ENCODE data around the gene RHCE.
"Not testable (repeated sequence)": the region's sequence is repeated elsewhere in the genome, so short reads cannot be mapped to it uniquely, and the experiment has no call there.

RHCE gene

DNA sequence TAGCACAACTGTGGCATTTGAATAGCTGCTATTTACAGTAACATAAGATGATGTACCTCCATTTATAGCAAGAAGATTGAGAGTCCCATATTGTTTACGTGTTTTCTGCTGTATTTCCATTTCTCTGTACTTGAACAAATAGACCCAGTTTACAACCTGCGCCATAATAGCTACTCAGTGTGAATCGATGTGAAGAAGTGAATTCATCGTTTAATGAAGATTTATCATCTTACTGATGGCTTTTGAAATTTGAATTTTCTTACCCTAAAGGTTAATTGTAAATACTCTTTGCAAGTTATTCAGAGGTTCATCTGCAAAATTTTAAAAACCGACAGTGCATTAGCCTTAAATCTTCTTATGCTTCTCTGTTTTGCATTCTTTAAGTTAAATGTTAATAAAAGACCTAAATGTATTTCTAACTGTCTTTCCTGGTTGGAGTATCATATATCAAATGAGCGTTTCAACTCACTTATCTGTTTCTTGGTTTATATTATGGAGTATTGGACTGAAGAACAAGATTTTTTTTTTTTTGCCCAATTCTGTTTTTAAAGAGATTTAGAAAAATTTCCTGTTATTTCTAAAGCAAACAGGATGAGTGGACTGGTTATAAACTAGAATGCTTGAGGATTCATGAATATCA, 12.2 kb upstream of the RHCE start:
- DNase-seq, result no peak

DNA sequence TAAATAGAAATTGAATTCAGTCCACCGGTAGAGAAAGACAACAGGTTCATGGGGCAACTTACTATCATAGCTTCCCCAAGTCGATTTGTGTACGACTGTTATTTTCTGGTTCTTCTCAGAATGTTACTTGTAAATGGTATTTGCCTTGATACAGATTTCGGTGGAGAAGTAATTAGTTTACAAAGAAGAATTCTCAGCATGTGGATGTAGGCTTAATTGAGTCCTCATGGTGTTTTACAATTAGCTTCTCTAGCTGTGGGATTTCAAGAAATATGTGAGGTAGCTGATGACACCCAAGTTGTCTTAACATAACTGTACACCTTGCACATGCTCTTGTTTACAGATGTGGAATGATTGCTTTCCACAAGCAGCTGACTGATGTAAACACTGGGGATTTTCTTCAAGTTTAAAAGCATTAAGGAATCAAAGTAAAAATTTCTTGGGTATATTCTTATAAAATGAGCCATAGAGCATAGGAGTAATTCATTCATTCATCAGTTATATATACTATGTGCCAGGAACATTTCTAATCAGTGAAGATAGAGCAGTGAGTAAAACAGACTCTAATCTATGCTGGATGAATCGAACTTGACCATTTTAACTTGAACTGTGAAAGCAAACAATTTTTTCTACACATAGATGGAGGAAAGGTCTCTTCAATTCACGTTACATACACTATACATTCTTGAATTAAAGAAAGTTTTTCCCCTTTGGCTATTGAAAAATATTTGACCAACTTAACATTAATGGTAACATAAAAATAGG, 11.5 kb upstream of the RHCE start:
- peak; percentile 31 for DNase-seq

GRCh38 chr1:25430967-25431881, 10.6 kb upstream of the RHCE start:
- peak; percentile 41 for DNase-seq

DNA sequence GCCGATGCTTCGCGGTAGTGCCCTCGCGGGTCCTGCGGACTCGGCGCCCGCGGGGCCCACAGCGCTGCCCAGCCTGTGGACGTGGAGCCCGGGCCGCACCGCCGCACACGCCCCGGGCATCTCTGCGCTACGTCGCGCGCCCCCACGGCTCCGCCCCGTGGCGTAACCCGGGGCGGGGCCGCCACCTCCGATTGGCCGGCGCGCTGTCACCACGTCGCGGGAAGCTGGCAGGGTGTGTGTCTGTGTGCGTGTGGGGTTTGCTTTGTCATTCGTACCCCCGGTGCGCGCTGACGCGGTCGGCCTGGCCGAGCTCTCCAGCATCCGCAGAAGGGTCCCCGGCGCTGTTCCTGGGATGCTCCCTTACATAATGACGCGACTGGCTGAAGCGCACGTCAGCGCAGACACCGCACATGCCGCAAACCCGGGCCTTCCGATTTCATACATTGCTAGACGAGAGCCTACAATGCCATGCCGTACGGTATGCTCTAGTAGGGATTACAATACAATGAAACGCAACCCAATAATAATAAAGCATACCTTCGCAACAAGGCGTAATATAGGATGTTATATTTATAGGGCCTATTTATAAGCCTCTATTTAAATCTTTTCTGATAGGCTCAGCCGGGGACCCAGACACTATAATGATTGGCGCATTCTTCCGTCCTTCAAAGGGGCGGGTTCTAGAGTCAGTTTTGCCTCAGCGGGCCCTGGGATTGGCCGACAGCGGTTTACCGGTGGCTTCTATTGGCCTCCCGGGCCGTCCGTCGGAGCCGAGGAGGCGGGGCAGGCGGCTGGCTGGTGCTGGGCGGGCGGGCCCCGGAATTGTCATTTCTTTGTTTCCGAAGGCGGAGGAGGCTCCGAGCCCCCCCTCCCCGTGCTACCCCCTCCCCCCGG, 9.7 kb upstream of the RHCE start, which contains the start of gene MACO1:
MACO1 (plus strand) TSS at position 825 of the 894 bp plus-strand sequence. CDS start 202 bp downstream, outside the sequence.
- DNase-seq, result peak; percentile 99

DNA sequence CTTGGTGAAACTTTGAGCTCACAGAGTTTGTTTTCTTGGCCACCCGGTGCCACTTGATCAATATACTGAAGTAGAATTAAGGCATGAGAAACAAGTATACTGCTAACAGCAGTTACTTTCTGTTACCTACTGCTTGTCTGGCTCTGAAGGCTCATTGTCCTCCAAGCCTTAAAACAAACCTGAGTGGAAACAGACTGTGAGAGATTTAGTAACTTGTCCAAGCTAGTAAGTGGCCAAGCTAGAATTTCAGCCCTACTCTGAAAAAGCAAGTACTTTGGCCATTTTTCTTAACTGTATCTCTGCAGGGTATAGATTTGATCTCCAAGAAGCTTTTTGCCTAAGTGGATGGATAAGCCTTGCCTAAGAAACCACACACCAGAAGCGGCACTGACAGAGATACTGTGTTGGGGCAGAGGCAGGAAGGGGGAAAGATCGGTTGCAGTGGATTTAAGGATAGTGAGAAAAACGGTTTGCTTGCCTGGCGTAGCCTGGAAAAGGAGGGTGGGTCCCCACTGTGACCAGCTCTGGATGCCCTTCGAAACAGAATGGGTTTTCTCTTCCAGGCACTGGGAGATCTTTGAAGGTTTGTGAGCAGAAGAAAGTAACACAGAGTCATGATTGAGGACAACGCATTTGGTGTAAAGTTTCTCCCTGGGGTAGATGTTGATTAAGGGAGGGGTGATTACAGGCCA, 8.0 kb upstream of the RHCE start:
- DNase-seq, result peak; percentile 80

- no peak for DNase-seq
Measured at GRCh38 chr1:25427696-25428095, 7.1 kb upstream of the RHCE start.

GRCh38 chr1:25425098-25426085, 4.8 kb upstream of the RHCE start:
- DNase-seq, result no peak

GRCh38 chr1:25423206-25423605, 2.6 kb upstream of the RHCE start:
- DNase-seq, result not testable (repeated sequence)

DNA sequence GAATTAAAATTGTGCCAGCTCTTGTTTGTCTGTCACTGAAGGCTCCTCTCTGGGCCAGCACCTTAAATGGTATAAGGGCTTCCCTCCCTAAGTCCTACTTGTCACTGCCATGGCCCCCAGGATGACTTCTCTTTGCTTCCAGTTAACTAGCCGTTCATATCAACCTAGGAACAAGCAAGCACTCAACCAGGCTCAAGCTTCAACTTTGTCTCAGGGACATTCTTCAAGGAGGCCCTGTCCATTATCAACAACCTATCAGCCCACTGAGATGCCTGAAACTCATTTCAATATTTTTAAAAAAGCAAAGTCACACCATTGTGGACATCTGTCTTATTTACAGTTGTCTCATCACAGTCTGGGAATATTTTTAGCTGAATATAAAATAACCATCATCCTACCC, 1.3 kb downstream of the RHCE start:
- DNase-seq, result not testable (repeated sequence)

DNA sequence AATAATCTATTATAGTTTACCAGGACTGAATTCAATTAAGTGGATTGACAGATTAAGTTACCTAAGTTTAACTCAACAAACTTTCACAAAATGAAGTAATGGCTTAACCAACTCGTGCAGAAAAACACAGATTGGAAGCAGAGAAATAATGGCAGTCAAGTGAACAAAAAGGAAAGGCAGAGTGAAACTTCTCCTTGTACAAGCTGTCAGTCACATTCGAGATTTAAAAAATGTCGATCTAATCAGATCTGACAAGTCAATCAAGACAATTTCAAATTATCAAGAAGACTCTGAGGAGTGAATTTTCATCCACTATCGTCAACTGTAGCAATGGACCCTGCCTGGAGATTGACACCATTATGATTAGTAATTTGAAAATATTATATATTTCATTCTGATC, 3.3 kb downstream of the RHCE start:
- DNase-seq, result not testable (repeated sequence)

DNA sequence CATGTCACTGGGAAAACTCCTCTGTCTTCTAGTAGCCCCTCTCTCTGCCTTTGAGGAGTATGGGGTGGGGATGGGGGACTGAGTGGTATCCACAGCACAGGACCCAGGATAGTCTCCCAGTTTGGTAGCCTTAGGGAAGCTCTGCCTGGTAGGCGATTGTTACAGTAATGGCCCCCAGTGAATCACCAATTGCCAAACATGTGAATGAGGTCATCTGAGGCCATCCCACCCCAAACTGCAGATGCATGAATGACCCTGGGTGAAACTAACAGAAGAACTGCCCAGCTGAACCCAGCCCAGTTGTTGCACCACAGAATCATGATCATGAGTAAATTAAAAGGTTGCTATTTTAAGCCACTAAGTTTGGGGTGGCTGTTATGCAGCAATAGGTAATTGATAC, 6.0 kb downstream of the RHCE start:
- DNase-seq, result not testable (repeated sequence)

DNA sequence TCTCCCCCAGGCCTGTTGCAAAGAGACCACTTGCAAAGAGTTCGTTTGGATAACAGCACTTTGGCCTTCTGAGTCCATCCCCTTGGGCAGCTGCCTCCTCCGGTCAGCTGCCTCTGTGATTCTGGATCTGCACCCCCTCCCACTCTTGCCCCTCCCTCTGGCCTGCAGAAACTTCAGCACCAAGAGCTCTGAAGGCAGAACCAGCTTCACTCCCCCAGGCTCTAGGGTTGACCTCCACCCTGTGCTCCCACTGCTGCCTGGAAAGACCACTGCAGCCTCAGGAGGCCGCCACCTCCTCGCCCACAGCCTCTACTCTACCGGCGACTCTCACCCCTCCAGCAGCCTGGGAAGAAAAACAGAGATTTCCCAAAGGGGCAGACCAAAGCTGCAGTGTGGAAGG, 6.5 kb downstream of the RHCE start:
- DNase-seq, result not testable (repeated sequence)

- peak; percentile 83 for DNase-seq
Measured at GRCh38 chr1:25412872-25413623, 7.6 kb downstream of the RHCE start.

GRCh38 chr1:25409641-25410427, 10.8 kb downstream of the RHCE start:
- peak; percentile 57 for DNase-seq

- not testable (repeated sequence) for DNase-seq
Measured at GRCh38 chr1:25405731-25406305, 14.8 kb downstream of the RHCE start.

DNA sequence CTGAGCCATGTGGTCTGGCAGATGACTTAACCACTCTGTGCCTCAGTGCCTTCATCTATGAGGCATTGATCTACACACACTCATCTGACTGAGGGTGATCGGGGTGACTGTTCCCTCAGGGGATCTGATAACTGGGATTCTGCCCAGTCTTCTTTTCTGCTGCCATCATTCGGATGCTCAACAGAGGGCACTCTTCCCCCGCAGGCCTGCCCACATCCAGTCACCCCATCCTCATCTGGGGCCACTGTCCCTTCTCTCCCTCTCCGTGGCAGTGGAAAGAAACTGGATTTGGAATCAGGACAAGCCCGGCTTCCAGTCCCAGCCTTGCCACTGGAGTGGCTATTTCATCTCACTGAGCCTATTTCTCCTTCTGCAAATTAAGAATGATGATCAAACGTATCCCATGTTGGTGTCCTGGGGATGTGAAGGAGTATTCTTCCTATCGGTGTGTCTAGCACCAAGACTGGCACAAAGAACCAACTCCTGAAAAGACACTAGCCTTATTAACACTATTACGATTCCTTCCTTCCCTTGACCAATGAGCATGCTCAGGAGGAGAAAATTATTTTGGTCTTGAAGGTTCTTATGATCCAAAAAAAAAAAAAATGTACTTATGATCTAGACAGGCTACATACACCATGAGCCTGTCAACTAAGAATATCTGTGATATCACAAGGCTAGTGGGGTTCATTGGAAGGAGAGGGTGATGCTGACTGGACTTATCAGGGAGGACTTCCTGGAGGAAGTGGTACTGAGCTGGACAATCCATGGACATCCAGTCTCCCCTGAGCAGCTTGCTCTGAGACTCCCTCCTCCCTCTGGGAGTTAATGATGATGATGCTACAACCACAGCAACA, 17.4 kb downstream of the RHCE start:
- DNase-seq, result not testable (repeated sequence)

DNA sequence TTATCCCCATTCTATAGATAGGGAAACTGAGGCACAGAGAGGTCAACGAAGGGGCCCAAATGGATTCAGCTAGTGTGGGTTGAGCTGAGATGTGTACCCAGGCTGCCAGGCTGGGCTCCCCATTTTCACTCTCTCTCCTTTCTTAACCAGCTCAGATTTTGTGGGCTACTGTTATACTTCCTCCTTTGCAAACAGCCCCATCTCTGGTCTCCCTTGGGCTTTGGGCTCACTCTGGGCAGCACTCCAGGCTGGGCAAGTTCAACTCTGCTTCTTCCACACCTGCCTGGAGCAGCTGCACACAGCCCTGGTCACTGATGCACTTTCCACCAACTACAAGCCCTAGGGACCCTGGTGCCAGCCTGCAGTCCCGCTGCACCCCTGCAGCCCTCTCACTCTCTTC, 22.5 kb downstream of the RHCE start:
- DNase-seq, result not testable (repeated sequence)

Measured in hematopoietic multipotent progenitor cell treated with erythropoietin and hydrocortisone succinate and interleukin-3 and kit ligand, for 6 days (in vitro differentiated cells).